Measurements from ENCODE around the gene XBP1. TPM values are rescaled to one million over a fixed set of nuclear protein-coding genes. Genes with fewer than 3 reads are reported as not detected.

Gene XBP1
- total and polyA plus RNA-seq, 2 donors (not counting 1 experiment from before 2014, with no cell fraction given), result 16.8 to 69.8 TPM

GRCh38 chr22:28795071-28795693 lies 5.2 kb downstream of the XBP1 start:
- H3K27ac Mint-ChIP-seq, result no peak overlapping the region
- Histone ChIP-seq H3K79me2 (ENCODE audit: control insufficient read depth, insufficient read depth, low read length) (peaks cover 22% of the 10 kb centered on the region), H2AFZ (ENCODE audit: insufficient read depth, low read depth, low read length, poor library complexity, severe bottlenecking) (no peak overlapping the region), H3K4me1 (ENCODE audit: control insufficient read depth in 2 of 2, insufficient read depth in 2 of 2, low read length in 2 of 2) (peaks cover 35 to 50% of the 10 kb centered on the region in 2 donors), H3K9me3 (ENCODE audit: control extremely low read depth in 1 of 3, control insufficient read depth in 2 of 3, insufficient read depth in 1 of 3, low read length in 2 of 3) (no peaks in the 10 kb centered on the region), H3K36me3 (replicated peaks in 1 of 2; ENCODE audit: control extremely low read depth in 1 of 2, control insufficient read depth in 1 of 2, extremely low read depth in 1 of 2, insufficient read depth in 2 of 2, low read length in 1 of 2) (peaks cover 10 to 33% of the 10 kb centered on the region in 2 experiments), H3K4me2 (replicated peaks; ENCODE audit: low read depth, low read length, poor library complexity, severe bottlenecking) (no peak overlapping the region), H3K27ac (ENCODE audit: low read length in 2 of 2) (no peak overlapping the region), H3K9ac (ENCODE audit: low read length) (no peak overlapping the region), H3K27me3 (replicated peaks in 1 of 4; ENCODE audit: control extremely low read depth in 1 of 4, control insufficient read depth in 3 of 4, insufficient read depth in 4 of 4, low read length in 3 of 4) (no peaks in the 10 kb centered on the region), H3K4me3 (ENCODE audit: control extremely low read depth in 1 of 5, extremely low read depth in 1 of 5, insufficient read depth in 1 of 5, low read depth in 2 of 5, low read length in 4 of 5) (no peak overlapping the region), H4K20me1 (ENCODE audit: control insufficient read depth, insufficient read depth, low read length, poor library complexity, severe bottlenecking) (no peaks in the 10 kb centered on the region)
- DNase-seq (no peak), ATAC-seq (ENCODE audit: low read depth) (no peak)
- TF ChIP-seq EZH2 (IDR thresholded peaks at IDR 0.05; ENCODE audit: borderline replicate concordance, insufficient read depth, low read depth, low read length, poor library complexity, severe bottlenecking) (no peak), CTCF (IDR thresholded peaks at IDR 0.05) (no peak)
- no peaks in the 10 kb centered on the region for H3K9me3 Mint-ChIP-seq (ENCODE audit: insufficient read depth)
- peaks cover 61% of the 10 kb centered on the region for H3K4me1 Mint-ChIP-seq
- ChIA-PET POLR2A (no interaction called here), CTCF (interaction anchor here (1.2 to 1.8 kb wide), 2 partner anchors 21 to 34 kb away, joined by 3 to 6 read pairs; no protein-coding TSS in a partner anchor)
- no peaks in the 10 kb centered on the region for H3K27me3 Mint-ChIP-seq
- WGBS (ENCODE audit: insufficient coverage), result 100% methylated on average over 2 of the region's 6 CpGs
- H3K4me3 Mint-ChIP-seq, result no peak overlapping the region
- intact Hi-C loops (cut with micrococcal nuclease), result no loop called here

DNA sequence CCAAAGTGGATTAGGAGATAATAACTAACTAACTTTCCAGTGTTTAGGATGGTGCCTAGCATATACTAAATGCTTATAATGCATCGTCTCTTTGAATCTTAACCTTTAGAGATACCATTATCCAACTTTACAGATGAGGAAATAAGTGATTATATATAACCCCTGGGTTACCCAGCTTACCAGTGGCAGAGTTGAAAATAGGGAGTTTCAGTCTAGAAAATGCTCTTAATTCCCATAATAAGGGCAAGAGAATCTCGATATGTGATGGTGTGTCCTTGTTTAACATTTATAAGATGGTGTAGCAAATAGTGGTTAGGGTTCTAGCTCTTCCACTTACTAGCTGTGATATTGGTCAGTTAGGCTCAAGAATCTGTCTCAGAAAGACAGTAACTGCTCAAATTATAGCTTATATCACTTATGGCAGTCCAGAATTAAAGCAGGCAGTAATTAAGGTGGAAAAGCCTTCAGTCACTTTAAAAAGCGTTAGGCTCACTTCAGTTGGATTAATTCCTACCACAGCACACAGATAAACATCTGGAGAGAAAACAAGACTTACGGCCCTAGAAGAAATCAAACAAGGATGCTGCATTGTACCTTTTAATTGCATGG lies 6.3 kb downstream of the XBP1 start:
- intact Hi-C loops (cut with micrococcal nuclease), result no loop called here
- ATAC-seq (ENCODE audit: low read depth), result no peak
- DNase-seq, result no peak
- ChIA-PET CTCF (interaction anchor here (0.6 to 1.9 kb wide), 2 partner anchors 34 to 173 kb away, joined by 3 to 5 read pairs; no protein-coding TSS in a partner anchor), POLR2A (interaction anchor here (0.6 kb wide), 1 partner anchor 585 kb away, joined by 18 read pairs; no protein-coding TSS in a partner anchor)
- Histone ChIP-seq H3K36me3 (replicated peaks in 1 of 2; ENCODE audit: control extremely low read depth in 1 of 2, control insufficient read depth in 1 of 2, extremely low read depth in 1 of 2, insufficient read depth in 2 of 2, low read length in 1 of 2) (peaks cover 10 to 33% of the 10 kb centered on the region in 2 experiments), H3K79me2 (ENCODE audit: control insufficient read depth, insufficient read depth, low read length) (peaks cover 11% of the 10 kb centered on the region), H2AFZ (ENCODE audit: insufficient read depth, low read depth, low read length, poor library complexity, severe bottlenecking) (no peak overlapping the region), H3K4me2 (replicated peaks; ENCODE audit: low read depth, low read length, poor library complexity, severe bottlenecking) (no peak overlapping the region), H4K20me1 (ENCODE audit: control insufficient read depth, insufficient read depth, low read length, poor library complexity, severe bottlenecking) (no peaks in the 10 kb centered on the region), H3K9ac (ENCODE audit: low read length) (no peak overlapping the region), H3K27ac (ENCODE audit: low read length in 2 of 2) (no peak overlapping the region), H3K4me1 (ENCODE audit: control insufficient read depth in 2 of 2, insufficient read depth in 2 of 2, low read length in 2 of 2) (peaks cover 31 to 44% of the 10 kb centered on the region in 2 donors), H3K9me3 (ENCODE audit: control extremely low read depth in 1 of 3, control insufficient read depth in 2 of 3, insufficient read depth in 1 of 3, low read length in 2 of 3) (no peaks in the 10 kb centered on the region), H3K4me3 (ENCODE audit: control extremely low read depth in 1 of 5, extremely low read depth in 1 of 5, insufficient read depth in 1 of 5, low read depth in 2 of 5, low read length in 4 of 5) (no peak overlapping the region), H3K27me3 (replicated peaks in 1 of 4; ENCODE audit: control extremely low read depth in 1 of 4, control insufficient read depth in 3 of 4, insufficient read depth in 4 of 4, low read length in 3 of 4) (no peaks in the 10 kb centered on the region)
- Mint-ChIP-seq H3K27me3 (no peaks in the 10 kb centered on the region), H3K4me1 (peaks cover 65% of the 10 kb centered on the region), H3K4me3 (no peak overlapping the region), H3K27ac (no peak overlapping the region), H3K9me3 (ENCODE audit: insufficient read depth) (no peaks in the 10 kb centered on the region)
- TF ChIP-seq EZH2 (IDR thresholded peaks at IDR 0.05; ENCODE audit: borderline replicate concordance, insufficient read depth, low read depth, low read length, poor library complexity, severe bottlenecking) (no peak), CTCF (IDR thresholded peaks at IDR 0.05) (no peak)
- WGBS (ENCODE audit: insufficient coverage), result no CpG with 5 or more reads among the region's 4 CpGs

All from B cell (primary cell).